ENCODE results near the gene HTR2B.

- TF ChIP-seq, protein P1, sequence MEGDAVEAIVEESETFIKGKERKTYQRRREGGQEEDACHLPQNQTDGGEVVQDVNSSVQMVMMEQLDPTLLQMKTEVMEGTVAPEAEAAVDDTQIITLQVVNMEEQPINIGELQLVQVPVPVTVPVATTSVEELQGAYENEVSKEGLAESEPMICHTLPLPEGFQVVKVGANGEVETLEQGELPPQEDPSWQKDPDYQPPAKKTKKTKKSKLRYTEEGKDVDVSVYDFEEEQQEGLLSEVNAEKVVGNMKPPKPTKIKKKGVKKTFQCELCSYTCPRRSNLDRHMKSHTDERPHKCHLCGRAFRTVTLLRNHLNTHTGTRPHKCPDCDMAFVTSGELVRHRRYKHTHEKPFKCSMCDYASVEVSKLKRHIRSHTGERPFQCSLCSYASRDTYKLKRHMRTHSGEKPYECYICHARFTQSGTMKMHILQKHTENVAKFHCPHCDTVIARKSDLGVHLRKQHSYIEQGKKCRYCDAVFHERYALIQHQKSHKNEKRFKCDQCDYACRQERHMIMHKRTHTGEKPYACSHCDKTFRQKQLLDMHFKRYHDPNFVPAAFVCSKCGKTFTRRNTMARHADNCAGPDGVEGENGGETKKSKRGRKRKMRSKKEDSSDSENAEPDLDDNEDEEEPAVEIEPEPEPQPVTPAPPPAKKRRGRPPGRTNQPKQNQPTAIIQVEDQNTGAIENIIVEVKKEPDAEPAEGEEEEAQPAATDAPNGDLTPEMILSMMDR (IDR thresholded peaks at IDR 0.05 in 8 of 11, conservative IDR thresholded peaks at IDR 0.05 in 3 of 11) = no peak
- TF ChIP-seq POLR2AphosphoS5 (IDR thresholded peaks at IDR 0.05) = no peak
These were observed 1.4 kb downstream of the HTR2B start for GRCh38 chr2:231123362-231123898.

All from spleen (tissue), 7 donors.